ENCODE data around the gene MAP2K6. TPM values are rescaled to one million over a fixed set of nuclear protein-coding genes. Genes with fewer than 3 reads are reported as not detected.

Gene MAP2K6
- total RNA-seq: 10 to 100 TPM; 14.0 to 14.6 TPM
- polyA plus RNA-seq (2013, experiment 1 of 2): 10.1 TPM
- polyA plus RNA-seq (2013, experiment 2 of 2): 16.1 TPM
- total RNA-seq: 0.19 to 78.7 (median 13.6) reads per million in 172 experiments

DNA sequence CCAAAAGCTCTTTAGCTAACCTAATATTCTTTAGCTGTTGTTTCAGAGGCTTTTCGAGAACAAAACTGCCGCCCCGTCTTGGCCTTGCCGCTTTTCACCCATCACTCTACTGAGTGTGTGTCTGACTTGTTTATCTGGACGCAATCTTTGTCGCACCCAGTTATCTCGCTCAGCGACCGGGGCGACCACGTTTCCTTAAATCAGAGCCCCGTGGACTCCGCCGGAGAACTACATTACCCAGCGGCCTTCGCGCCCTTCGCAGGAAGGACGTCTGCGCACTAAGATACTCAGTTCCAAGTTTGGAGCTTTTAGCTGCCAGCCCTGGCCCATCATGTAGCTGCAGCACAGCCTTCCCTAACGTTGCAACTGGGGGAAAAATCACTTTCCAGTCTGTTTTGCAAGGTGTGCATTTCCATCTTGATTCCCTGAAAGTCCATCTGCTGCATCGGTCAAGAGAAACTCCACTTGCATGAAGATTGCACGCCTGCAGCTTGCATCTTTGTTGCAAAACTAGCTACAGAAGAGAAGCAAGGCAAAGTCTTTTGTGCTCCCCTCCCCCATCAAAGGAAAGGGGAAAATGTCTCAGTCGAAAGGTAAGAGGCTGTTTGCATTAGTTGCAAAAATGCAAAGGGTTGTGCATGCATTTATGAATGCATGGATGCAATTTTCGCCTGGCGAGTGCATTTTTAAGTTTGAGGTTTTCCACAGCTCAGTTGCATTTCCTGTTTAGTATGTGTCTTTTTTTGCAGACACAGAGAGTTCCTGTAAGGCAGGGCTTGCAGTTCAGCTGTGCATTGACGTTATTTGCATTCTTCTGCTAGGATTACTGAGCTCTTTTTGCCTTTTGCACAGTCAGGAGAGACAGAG is at the start of gene MAP2K6:
Gene MAP2K6 (plus strand): TSS at position 290 of the 867 bp plus-strand sequence. CDS start 288 bp downstream, at position 578.
- POLR2A ChIA-PET: interaction anchor here (0.6 to 2.3 kb wide), 11 partner anchors 9 to 1167 kb away, joined by 3 to 38 read pairs (median 5); partner anchors contain the start of genes ABCA5 and AMZ2
- no peaks in the 10 kb centered on the region for H3K9me3 Mint-ChIP-seq
- H3K27ac ChIP-seq (ENCODE audit: low read depth in 1 of 2, low read length in 2 of 2): peak within 1 kb of the TSS in 1 of 2 donors; percentile 51
- ATAC-seq (ENCODE audit: poor library complexity) (peak; percentile 94), DNase-seq (peak; percentile 67 to 89 (median 79))
- no peaks in the 10 kb centered on the region for H3K9me3 ChIP-seq (ENCODE audit: control insufficient read depth in 1 of 2, insufficient read depth in 1 of 2, low read length in 2 of 2)
- no peaks in the 10 kb centered on the region for H3K36me3 ChIP-seq (ENCODE audit: insufficient read depth, low read length)
- intact Hi-C loops (cut with DNase I, micrococcal nuclease): loop anchor here in 1 of 2 experiments (1.0 kb wide), 1 partner anchor 87 kb away; the partner anchor contains the start of gene ABCA5
- no peaks in the 10 kb centered on the region for H3K4me1 Mint-ChIP-seq (ENCODE audit: low read depth)
- H3K4me3 ChIP-seq (ENCODE audit: low read length): peak within 1 kb of the TSS; percentile 79
- H3K27me3 ChIP-seq (ENCODE audit: control insufficient read depth in 1 of 2, insufficient read depth in 2 of 2, low read length in 2 of 2): no peaks in the 10 kb centered on the region
- H3K27ac Mint-ChIP-seq: no peak within 1 kb of the TSS
- H3K4me3 Mint-ChIP-seq: no peak within 1 kb of the TSS
- no peaks in the 10 kb centered on the region for H3K36me3 Mint-ChIP-seq (ENCODE audit: low read depth)
- H3K27me3 Mint-ChIP-seq: no peaks in the 10 kb centered on the region
- peaks cover 16% of the 10 kb centered on the region for H3K4me1 ChIP-seq (ENCODE audit: insufficient read depth, low read length)
- CTCF ChIA-PET: interaction anchor here (2.1 kb wide), 1 partner anchor 20 kb away, joined by 6 read pairs; no protein-coding TSS in a partner anchor
- TF ChIP-seq, protein P1, sequence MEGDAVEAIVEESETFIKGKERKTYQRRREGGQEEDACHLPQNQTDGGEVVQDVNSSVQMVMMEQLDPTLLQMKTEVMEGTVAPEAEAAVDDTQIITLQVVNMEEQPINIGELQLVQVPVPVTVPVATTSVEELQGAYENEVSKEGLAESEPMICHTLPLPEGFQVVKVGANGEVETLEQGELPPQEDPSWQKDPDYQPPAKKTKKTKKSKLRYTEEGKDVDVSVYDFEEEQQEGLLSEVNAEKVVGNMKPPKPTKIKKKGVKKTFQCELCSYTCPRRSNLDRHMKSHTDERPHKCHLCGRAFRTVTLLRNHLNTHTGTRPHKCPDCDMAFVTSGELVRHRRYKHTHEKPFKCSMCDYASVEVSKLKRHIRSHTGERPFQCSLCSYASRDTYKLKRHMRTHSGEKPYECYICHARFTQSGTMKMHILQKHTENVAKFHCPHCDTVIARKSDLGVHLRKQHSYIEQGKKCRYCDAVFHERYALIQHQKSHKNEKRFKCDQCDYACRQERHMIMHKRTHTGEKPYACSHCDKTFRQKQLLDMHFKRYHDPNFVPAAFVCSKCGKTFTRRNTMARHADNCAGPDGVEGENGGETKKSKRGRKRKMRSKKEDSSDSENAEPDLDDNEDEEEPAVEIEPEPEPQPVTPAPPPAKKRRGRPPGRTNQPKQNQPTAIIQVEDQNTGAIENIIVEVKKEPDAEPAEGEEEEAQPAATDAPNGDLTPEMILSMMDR (IDR thresholded peaks at IDR 0.05): no peak

- TF ChIP-seq, protein P1 (IDR thresholded peaks at IDR 0.05): no peak
- Histone ChIP-seq H3K27me3 (ENCODE audit: control insufficient read depth in 1 of 2, insufficient read depth in 2 of 2, low read length in 2 of 2) (peaks cover 0 to 7% of the 10 kb centered on the region in 2 experiments), H3K4me1 (ENCODE audit: insufficient read depth, low read length) (no peaks in the 10 kb centered on the region), H3K9me3 (ENCODE audit: control insufficient read depth in 1 of 2, insufficient read depth in 1 of 2, low read length in 2 of 2) (no peaks in the 10 kb centered on the region), H3K27ac (ENCODE audit: low read depth in 1 of 2, low read length in 2 of 2) (no peak overlapping the region), H3K36me3 (ENCODE audit: insufficient read depth, low read length) (no peaks in the 10 kb centered on the region), H3K4me3 (ENCODE audit: low read length) (no peak overlapping the region)
- Mint-ChIP-seq H3K4me3 (no peak overlapping the region), H3K4me1 (ENCODE audit: low read depth) (no peaks in the 10 kb centered on the region), H3K27ac (no peak overlapping the region), H3K9me3 (no peaks in the 10 kb centered on the region), H3K36me3 (ENCODE audit: low read depth) (no peaks in the 10 kb centered on the region), H3K27me3 (peaks cover 21% of the 10 kb centered on the region)
- ATAC-seq (ENCODE audit: poor library complexity) (no peak), DNase-seq (no peak)
- ChIA-PET CTCF (no interaction called here), POLR2A (no interaction called here)
- intact Hi-C loops (cut with DNase I, micrococcal nuclease): no loop called here
Observed at GRCh38 chr17:69367298-69367697, 47.2 kb upstream of the MAP2K6 start.

GRCh38 chr17:69373069-69373468 is 41.4 kb upstream of the MAP2K6 start:
- no peak overlapping the region for H3K27ac Mint-ChIP-seq
- peaks cover 13% of the 10 kb centered on the region for H3K27me3 Mint-ChIP-seq

More at GRCh38 chr17:69373069-69373468, 41.4 kb upstream of the MAP2K6 start:
- Histone ChIP-seq H3K4me3 (ENCODE audit: low read length) (no peak overlapping the region), H3K27ac (ENCODE audit: low read depth in 1 of 2, low read length in 2 of 2) (no peak overlapping the region), H3K9me3 (ENCODE audit: control insufficient read depth in 1 of 2, insufficient read depth in 1 of 2, low read length in 2 of 2) (no peaks in the 10 kb centered on the region), H3K4me1 (ENCODE audit: insufficient read depth, low read length) (peaks cover 6% of the 10 kb centered on the region), H3K27me3 (ENCODE audit: control insufficient read depth in 1 of 2, insufficient read depth in 2 of 2, low read length in 2 of 2) (no peaks in the 10 kb centered on the region), H3K36me3 (ENCODE audit: insufficient read depth, low read length) (no peaks in the 10 kb centered on the region)
- H3K4me1 Mint-ChIP-seq (ENCODE audit: low read depth): no peaks in the 10 kb centered on the region
- no peak for ATAC-seq (ENCODE audit: poor library complexity)
- no peak for DNase-seq
- intact Hi-C loops (cut with DNase I, micrococcal nuclease): no loop called here
- POLR2A ChIA-PET: no interaction called here
- H3K9me3 Mint-ChIP-seq: no peaks in the 10 kb centered on the region
- TF ChIP-seq, protein P1 (IDR thresholded peaks at IDR 0.05): no peak
- H3K4me3 Mint-ChIP-seq: no peak overlapping the region
- CTCF ChIA-PET: no interaction called here
- no peaks in the 10 kb centered on the region for H3K36me3 Mint-ChIP-seq (ENCODE audit: low read depth)

Measured in CD4-positive, alpha-beta T cell (primary cell).